ENCODE data around the gene ABCA4. TPM values are rescaled to one million over a fixed set of nuclear protein-coding genes. Genes with fewer than 3 reads are reported as not detected.
"Not testable (repeated sequence)": the region's sequence is repeated elsewhere in the genome, so short reads cannot be mapped to it uniquely, and the experiment has no call there.

The ABCA4 gene
- total and polyA plus RNA-seq, 2 of the 8 experiments (the other 6 are each of a cell fraction or from before 2014, with no cell fraction given): 0.06 TPM; not detected in 1

DNA sequence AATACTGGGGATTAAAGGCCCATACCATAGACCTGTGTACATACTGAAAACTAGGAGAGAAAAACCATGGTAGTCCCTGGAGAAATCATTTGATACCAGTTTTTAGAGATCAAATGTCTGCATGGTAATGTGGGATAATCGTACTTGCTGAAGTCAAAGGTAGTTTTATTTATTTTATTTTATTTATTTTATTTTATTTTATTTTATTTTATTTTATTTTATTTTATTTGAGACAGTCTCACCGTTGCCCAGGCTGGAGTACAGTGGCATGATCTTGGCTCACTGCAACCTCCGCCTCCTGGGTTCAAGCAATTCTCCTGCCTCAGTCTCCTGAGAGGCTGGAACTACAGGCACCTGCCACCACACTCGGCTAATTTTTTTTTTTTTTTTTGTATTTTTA is 122.4 kb downstream of the ABCA4 start:
- not testable (repeated sequence) for H3K79me2 ChIP-seq (ENCODE audit: control insufficient read depth in 1 of 2, insufficient read depth in 2 of 2, low read length in 2 of 2); H3K23ac ChIP-seq (ENCODE audit: insufficient read length); H2BK5ac ChIP-seq (ENCODE audit: low read depth, low read length); H3K9me3 ChIP-seq (ENCODE audit: insufficient read depth in 2 of 2, low read depth in 1 of 2, low read length in 1 of 2); H3K23me2 ChIP-seq (ENCODE audit: low read depth, low read length); H3K27ac ChIP-seq (ENCODE audit: low read depth, low read length); H3K56ac ChIP-seq (replicated peaks; ENCODE audit: insufficient read length, low read depth, low read length); H3K27me3 ChIP-seq (replicated peaks in 1 of 4; ENCODE audit: control insufficient read depth in 3 of 4, extremely low read depth in 1 of 4, insufficient read depth in 3 of 4, low read length in 3 of 4); H3K79me1 ChIP-seq (ENCODE audit: low read depth, low read length); H3K9ac ChIP-seq (replicated peaks in 1 of 4; ENCODE audit: extremely low read depth in 1 of 4, low read depth in 3 of 4, low read length in 3 of 4); H3K4me2 ChIP-seq (ENCODE audit: insufficient read depth in 1 of 2, low read depth in 2 of 2, low read length in 2 of 2); H2BK120ac ChIP-seq (replicated peaks; ENCODE audit: low read depth, low read length); H3K18ac ChIP-seq (ENCODE audit: extremely low read depth, low read length); H3K4me3 ChIP-seq (ENCODE audit: extremely low read depth in 1 of 4, insufficient read depth in 2 of 4, low read depth in 3 of 4, low read length in 4 of 4); H3K36me3 ChIP-seq (ENCODE audit: control insufficient read depth in 2 of 4, insufficient read depth in 4 of 4, low read length in 3 of 4); H4K5ac ChIP-seq (ENCODE audit: insufficient read length, low read depth, low read length); H3K14ac ChIP-seq (ENCODE audit: insufficient read length); FAIRE-seq; DNase-seq (ENCODE audit: low read depth in 1 of 2, low spot score in 2 of 2); H2BK12ac ChIP-seq (ENCODE audit: low read depth, low read length); H4K20me1 ChIP-seq (replicated peaks in 1 of 2; ENCODE audit: control insufficient read depth in 1 of 2, insufficient read depth in 2 of 2, low read length in 2 of 2); H4K91ac ChIP-seq (replicated peaks; ENCODE audit: insufficient read length, low read length); H3K4ac ChIP-seq (replicated peaks; ENCODE audit: insufficient read length, low read depth, low read length); H2AFZ ChIP-seq (ENCODE audit: low read length); H2BK15ac ChIP-seq (ENCODE audit: low read length); H2BK20ac ChIP-seq (ENCODE audit: low read length); H3K4me1 ChIP-seq (replicated peaks in 1 of 4; ENCODE audit: control insufficient read depth in 3 of 4, insufficient read depth in 4 of 4, low read length in 3 of 4); H4K8ac ChIP-seq (ENCODE audit: extremely low read depth, insufficient read depth, low read length); H2AK5ac ChIP-seq (ENCODE audit: low read depth, low read length)
- ChIA-PET CTCF (ENCODE audit: partially characterized antibody) (interaction anchor here (1.5 kb wide), 2 partner anchors 18 to 41 kb away, joined by 3 to 5 read pairs; no protein-coding TSS in a partner anchor), POLR2A (ENCODE audit: partially characterized antibody) (interaction anchor here (1.3 kb wide), 1 partner anchor 9 kb away, joined by 5 read pairs; no protein-coding TSS in a partner anchor)
- WGBS, 2 experiments (ENCODE audit: extremely low coverage in 1 of 2, insufficient coverage in 1 of 2, insufficient read length in 1 of 2, insufficient replicate concordance in 2 of 2, low coverage in 1 of 2, low lambda C conversion rate in 2 of 2, missing lambda C conversion rate in 1 of 2): 85% methylated on average over 4 of the region's 4 CpGs; no CpG with 5 or more reads in 1 of the 2 experiments
